GM19025 (cell line): ENCODE data around the gene HOMEZ.
"Not testable (repeated sequence)": the region's sequence is repeated elsewhere in the genome, so short reads cannot be mapped to it uniquely, and the experiment has no call there.

Experiments used
- ATAC-seq: cut with Tn5 transposase; IDR thresholded peaks from one replicate; pipeline ENCODE4 v1.9.1; 2021; ENCODE audit warnings: mild to moderate bottlenecking, low read depth, moderate library complexity; ENCODE audit not compliant: unreplicated experiment

HOMEZ gene

DNA sequence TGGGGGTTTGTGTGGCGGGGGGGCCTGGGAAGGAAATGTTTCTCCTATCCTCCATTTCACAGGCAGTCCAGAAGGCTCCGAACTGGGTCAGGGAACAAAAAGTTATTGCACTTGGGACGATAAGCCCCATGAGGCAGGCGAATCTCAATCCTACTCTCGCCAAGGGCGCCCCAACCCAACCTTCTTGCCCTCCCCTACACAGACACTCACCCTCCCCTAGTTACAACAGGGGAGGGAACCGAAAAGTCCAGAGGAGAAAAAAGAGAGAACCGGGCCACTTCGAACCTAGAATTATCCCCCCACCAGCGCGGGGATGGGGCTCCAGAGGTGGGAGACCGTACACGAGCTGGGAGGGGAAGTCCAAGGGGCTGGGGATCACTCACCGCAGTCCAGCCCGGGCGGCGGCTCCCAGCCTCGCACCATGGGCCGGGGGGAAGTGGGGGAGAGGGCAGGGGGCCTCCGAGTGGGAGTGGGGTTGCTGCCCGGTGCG lies 357 bp downstream of the HOMEZ start:
- ATAC-seq, result peak; percentile 21

DNA sequence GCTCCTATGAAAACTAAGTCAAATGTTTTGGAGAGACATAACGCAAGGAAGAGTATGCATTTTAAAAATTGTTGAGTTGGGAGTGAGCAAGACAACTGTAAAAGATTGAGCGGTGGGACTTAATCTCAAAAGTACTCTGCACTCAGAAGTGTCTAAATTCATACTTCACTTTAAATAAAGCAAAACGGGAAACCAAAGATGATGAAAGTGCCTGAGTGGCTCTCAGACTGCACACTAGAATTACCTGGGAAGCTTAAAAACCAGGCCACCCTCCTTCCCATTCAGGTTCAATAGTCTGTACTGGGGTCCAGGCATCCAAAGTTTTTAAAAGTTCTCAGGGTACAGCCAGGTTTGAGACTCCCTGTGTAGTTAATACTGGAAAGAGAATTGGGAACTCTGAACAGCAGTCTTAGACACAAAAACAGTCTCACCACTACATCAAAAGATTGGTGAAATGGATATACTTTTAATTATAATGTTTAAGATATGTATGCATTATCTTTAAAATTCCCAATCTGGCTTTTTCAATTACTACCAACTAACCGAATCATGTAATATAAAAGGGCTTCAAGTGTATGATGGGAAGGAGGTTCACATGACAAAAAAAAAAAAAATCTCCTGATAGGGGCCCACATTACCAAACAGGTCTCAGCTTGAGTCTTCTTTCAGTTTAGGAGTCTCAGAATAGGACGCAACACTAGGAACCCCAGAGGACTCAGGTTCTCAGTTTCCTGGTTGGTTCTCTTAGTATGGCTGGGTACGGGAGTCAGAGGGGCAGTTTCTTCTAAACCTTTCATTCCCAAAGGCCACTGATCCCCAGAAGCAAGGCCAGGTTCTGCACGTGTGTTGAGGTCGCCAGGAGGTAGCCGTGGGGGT lies 1.0 kb downstream of the HOMEZ start:
- ATAC-seq, result no peak

DNA sequence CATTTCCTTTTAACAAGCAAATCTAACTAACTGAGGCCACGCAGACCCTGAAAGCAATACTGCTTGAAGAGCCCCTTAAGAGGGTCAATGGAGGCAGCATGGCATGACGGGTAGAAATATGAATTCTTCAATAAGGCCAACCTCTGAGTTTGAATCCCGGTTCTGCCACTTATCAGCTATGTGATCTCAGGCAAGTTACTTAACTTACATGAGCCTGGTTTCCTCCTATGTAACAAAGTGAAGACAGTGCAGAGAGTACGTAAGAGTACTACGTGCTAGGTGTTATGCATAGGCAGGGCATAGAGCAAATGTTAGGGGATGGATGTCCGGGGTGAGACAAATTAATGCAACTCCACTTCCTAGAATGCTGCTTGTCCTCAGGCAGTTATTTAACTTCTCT lies 4.7 kb downstream of the HOMEZ start:
- ATAC-seq, result no peak

DNA sequence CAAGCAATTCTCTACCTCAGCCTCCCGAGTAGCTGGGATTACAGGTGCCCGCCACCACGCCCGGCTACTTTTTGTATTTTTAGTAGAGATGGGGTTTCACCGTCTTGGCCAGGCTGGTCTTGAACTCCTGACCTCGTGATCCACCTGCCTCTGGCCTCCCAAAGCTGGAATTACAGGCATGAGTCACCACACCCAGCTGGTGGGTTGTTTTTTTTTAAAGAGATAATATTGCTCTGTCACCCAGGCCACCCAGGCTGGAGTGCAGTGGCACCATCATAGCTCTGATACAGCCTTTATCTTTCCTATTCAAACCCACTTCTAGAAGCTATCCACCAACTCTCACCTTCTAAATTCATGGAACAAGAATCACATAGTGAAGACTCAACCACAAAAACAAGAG lies 8.0 kb downstream of the HOMEZ start:
- not testable (repeated sequence) for ATAC-seq

DNA sequence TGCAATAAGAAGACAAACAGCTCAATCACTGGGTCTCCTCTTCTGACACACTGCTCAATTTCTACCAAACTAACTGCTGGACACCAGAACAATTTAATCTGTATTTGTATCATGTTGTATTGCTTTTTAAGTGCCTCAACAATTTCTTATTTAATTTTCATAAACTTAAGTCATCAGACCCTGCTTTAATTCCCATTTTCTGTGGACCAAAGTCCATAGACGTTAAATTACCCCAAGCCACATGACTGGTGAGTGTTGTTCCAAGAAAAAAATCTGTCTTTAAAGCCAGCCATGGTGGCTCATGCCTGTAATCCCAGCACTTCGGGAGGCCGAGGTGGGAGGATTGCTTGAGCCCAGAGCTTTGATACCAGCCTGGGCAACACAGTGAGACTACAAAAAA lies 8.7 kb downstream of the HOMEZ start:
- ATAC-seq, result no peak

DNA sequence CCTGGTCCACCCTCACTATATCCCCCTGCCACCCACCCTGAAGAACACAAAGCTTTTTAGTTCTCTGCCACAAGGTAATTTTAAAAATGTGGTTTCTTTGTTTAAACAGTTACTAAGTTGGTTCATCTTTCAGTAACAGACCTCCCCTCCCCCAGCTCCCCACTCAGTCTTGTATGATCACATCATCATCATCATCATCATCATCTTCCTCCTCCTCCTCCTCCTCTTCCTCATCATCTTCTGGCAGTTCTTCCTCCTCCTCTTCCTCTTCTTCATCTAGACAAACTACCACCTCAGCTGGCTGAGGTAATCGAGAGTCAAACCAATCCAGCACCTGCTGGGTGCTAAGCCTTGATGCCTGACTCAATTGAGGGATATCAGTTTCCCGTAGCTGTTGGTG lies 10.5 kb downstream of the HOMEZ start:
- ATAC-seq, result no peak

DNA sequence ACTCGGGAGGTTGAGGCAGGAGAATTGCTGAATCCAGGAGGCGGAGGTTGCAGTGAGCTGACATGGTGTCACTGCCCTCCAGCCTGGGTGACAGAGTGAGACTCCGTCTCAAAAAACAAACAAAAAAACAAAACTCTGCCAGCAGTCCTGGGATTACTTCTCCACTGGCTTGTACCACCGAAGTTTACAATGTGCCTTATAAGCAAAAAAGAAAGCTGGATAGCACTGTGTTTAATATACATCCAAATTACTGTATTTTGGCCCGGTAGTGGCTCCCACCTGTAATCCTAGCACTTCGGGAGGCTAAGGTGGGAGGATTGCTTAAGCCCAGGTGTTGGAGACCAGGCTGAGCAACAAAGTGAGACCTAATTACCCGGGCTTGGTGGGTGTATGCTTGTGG lies 16.7 kb downstream of the HOMEZ start:
- no peak for ATAC-seq

DNA sequence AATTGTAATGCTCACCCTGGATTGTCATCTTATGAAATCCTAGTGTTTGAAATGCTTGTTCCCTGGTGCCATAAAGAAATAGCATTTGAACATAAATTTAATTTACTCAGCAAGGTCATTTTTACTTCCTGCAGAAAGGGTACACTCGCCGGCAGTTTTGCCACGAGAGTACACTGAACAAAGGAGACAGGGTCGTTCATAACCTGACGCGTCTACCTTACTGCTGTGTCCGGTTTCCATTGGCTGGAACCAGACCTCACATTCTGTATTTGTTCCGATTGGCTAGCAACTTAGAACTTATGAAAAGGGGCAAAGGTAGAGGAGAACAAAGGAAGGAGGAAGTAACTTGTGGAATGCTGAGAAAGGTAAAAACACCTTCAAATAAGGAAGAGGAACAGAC lies 25.1 kb downstream of the HOMEZ start:
- ATAC-seq, result not testable (repeated sequence)

DNA sequence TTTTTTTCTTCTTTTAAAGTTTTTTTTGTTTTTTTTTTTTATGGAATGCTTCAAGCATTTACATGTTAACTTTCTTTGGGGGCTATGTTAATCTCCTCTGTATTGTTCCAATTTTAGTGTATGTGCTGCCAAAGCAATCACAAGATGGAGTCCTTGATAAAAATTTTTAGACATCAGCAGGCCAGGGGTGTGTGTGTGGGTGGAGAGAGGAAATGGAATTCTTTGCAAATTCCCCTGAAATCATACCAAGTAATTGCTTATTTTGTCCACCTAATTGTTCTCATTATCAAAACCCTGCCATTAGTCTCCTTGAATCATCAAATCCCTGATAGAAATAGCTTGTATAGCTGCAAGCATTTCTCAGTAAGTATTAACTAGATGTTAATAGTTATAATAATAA lies 26.5 kb downstream of the HOMEZ start:
- ATAC-seq, result no peak

DNA sequence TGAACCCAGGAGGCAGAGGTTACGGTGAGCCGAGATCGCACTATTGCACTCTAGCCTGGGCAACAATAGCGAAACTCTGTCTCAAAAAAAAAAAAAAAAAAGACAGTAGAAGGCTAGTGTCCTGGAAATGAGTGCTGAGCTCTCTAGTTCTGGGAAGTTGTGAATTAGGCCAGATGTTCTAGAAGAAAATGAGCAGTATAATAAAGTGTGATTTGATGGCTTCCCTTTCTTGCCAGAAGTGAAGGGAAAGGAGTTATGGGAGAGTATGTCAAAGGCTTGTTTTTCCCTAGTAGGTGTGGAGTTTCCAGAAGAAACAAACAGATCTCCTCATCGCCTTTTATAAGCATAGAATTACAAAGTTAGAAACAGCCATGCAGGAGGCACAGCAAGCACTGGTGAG lies 27.7 kb downstream of the HOMEZ start:
- no peak for ATAC-seq

DNA sequence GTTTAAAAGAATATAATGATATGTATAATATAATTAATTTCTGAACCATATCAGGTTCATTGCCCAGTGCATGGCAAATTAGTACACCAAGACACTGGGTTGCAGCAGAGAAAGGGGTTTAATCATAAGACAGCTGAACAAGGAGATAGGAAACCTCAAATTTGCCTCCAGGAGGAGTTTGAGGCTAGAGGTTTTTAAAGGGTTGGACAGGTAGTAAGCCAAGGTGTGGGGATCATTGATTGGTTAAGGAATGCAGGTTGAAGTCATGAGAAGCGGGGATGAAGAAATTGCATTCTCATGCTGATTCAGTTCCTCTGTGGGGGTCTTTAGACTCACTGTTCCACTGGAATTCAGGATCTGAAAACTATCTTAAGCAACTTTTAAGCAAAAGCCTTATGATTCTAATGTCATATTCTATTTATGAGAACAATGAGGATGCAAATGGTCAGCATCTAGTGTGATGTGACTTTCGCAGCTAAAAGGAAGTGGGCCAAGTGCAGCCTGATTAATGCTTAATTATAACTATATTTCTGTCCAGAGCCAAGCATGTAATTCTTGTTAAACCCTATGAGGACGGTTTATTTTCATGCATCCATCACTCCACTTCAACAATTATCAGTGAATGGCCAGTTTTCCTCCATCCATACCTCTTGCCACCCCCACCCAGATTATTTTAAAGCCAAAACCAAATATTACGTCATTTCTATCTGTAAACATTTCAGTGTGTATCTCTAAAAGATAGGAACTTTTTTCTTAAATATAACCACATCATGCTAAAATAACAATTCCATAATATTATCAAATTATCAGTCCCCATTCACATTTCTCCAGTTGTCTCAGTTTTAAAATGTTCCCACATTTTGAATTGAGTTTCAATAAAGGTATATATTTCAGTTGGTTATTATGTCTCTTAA lies 33.3 kb downstream of the HOMEZ start:
- no peak for ATAC-seq

DNA sequence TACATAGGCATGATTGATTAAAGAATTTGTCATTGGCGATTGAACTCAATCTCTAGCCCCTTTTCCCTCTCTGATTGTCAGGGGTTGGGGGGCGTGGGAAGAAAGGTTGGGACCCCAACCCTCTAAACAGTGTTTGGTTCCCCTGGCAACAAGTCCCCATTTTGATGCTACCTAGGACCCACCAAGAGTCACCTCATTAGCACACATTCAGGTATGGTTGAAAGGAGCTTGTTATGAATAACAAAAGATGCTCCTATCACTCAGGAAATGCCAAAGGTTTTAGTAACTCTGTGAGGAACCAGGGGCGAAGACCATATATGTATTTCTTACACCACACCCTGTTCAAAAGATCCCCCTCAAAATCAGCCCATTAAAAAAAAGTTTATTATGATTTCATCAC lies 33.9 kb downstream of the HOMEZ start:
- no peak for ATAC-seq

DNA sequence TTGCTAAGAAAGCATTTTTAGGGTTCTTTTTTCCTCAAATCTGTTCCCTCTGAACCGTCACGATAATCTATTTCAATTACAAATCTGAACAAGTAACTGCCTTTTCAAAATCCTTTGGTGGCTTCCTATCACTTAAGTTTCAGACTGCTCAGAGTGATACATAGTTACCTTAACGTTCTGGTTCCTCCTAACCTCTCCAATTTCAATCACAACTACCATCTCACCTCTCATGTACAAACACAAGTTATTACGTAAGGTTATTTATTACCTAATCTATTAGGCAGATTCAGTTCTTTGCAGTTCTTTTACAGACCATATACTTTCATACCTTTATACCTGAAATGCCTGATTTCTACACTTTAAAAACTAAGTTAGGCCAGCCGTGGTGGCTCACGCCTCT lies 36.1 kb downstream of the HOMEZ start:
- no peak for ATAC-seq

DNA sequence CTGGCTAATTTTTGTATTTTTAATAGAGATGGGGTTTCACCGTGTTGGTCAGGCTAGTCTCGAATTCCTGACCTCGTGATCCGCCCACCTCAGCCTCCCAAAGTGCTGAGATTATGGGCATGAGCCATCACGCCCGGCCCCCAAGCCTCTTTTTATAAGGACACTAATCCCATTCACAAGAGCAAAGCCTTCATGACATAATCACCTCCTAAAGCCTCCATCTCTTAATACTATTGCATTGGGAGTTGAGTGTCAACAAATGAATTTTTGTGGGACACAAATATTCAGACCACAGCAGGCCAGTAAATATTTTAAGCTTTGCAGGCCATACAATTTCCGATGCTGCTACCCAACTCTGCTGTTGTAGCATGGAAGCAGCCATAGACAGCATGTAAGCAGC lies 37.3 kb downstream of the HOMEZ start:
- ATAC-seq, result no peak

DNA sequence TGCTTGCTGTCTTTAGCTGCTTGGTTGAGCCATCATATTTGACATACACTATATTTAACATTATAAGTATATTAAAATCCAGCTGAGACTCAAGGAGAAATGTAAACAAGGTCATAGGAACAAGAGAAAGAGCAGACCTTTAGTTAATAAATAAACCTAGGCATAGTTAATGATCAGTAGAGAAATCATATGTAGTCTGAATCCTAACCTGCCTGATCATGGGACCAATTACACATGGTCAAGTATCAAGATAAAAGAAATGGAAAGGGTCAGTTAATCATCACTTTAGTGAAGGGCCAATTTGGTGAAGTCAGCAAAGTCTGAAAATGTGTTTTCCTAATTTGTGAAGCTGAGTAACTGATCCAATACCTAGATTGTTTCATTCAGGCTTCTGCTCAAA lies 40.6 kb downstream of the HOMEZ start:
- ATAC-seq, result no peak

DNA sequence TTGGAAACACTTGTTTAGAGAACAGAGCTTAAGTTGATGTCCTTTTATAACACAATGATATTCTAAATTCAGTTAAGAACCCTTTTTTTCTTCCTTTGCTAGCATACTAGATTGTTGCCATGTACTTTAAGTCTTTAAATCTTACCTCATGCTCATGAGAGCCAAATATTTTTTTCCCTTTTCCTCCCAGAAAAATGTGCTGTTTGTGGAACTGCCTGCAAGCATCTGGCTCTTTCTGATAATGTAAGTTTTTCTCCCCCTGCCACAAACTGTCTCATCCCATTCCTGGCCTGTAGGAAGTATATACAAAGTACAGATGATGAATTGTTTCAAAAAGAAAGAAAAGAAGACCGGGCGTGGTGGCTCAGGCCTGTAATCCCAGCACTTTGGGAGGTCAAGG lies 42.9 kb downstream of the HOMEZ start:
- no peak for ATAC-seq

DNA sequence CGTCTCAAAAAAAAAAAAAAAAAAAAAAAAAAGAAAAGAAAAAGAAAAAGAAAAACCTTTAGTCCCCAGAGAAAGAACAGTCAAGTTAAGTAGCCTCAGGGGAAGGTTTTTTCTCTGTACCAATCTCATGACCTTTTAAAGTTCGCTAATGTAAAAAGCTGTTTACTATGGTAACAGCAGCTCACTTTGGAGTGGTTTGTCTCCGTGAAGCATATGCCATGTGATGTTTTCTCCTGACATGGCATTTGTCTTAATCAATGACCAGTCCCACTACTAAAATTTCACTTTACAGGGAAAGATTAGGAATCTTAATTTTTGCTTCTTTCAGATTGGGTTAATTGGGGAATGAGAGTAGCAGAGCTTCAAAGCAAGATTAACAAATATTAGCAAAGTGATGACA lies 43.9 kb downstream of the HOMEZ start:
- no peak for ATAC-seq

DNA sequence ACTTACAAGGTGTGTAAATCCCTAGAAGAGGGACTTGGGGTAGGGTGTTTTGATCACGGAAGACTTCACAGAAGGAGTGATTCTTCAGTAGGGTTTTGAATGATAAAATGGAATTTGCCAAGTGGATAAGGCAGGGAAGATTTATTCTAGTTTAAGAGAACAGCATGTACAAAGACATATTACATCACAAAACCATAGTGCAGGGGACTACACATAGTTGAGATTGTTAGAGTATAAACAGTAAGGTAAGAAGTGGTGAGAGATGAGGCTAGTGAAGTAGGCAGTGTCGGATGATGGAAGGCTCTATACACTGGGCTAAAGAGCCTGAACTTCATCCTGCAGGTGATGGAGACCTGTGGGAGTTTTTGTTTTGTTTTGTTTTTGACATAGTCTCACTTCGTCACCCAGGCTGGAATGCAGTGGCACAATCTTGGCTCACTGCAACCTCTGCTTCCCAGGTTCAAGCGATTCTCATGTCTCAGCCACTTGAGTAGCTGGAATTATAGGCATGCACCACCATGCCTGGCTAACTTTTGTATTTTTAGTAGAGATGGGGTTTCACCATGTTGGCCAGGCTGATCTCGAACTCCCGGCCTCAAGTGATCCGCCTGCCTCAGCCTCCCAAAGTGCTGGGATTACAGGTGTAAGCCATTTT lies 44.7 kb downstream of the HOMEZ start:
- not testable (repeated sequence) for ATAC-seq

DNA sequence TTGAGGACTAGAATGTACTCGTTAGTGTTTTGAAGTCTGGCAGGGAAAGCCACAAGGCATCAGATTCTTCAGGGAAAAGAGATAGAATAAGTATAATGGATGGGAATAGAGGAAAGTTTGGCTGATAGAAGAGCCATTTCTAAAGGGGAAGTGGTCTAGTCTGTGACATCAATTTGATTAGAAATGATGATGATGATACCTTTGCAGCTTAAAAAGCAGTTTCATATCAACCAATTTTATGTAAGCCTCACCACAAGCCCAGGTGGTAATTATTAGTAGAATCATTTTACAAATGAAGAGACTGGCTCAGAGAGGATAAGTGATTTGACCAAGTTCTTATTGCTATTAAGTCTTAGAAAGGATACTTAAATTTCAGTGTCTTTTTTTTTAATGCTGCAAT lies 45.3 kb downstream of the HOMEZ start:
- no peak for ATAC-seq

DNA sequence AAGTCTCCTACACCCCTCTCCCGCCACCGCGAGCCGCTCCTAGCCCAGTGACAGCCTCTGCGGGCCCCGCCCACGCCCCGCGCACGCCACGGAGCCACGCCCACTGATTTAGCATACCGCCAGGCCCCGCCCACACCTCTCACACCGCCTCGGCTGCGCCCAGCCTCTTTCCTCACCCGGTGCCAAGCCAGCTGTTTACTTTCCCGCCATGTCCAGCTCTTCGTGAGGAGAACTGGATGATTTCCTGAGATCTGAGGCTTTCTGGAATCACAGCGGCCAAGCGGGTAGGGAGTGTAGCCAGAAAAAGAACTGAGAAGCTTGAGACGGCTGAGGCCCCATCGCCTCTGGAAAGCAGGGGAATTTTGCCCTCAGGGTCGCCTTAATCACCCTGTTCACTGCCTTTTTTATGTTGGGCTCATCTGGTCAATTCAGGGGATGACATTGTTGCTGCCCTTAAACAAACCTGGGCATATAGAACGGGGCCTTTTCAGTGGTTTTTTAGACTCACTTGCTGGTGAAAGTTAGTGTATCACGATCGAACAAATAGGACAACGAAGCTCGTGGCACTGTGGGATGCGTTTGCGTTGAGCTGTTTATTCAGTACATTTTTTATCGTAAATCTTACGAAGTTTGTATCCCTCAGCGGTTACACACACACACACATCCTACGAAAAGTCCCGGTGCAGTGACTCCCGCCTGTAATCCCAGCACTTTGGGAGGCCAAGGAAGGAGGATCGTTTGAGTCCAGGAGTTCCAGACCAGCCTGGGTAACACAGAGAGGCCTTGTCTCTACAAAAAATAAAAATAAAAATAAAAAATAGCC lies 47.9 kb downstream of the HOMEZ start, which contains the start of gene RNF212B:
RNF212B (plus strand) TSS at position 165 of the 823 bp plus-strand sequence. CDS start 2,410 bp downstream, outside the sequence.
- peak; percentile 75 for ATAC-seq
